PC-9 (cell line): ENCODE results near the gene STRN3.

Experiments
- CTCF ChIP-seq: fragments of 200-600 bp; sonication (generic); conservative IDR thresholded peaks from 2 replicates; pipeline ENCODE4 v1.6.1; 2017; ENCODE audit warnings: mixed run types, antibody characterized with exemption, mild to moderate bottlenecking, moderate library complexity
- EZH2 ChIP-seq: fragments of 200-600 bp; sonication (generic); IDR thresholded peaks from 2 replicates; pipeline ENCODE4 v1.8.0; 2017; ENCODE audit warnings: antibody characterized with exemption, low read depth

DNA sequence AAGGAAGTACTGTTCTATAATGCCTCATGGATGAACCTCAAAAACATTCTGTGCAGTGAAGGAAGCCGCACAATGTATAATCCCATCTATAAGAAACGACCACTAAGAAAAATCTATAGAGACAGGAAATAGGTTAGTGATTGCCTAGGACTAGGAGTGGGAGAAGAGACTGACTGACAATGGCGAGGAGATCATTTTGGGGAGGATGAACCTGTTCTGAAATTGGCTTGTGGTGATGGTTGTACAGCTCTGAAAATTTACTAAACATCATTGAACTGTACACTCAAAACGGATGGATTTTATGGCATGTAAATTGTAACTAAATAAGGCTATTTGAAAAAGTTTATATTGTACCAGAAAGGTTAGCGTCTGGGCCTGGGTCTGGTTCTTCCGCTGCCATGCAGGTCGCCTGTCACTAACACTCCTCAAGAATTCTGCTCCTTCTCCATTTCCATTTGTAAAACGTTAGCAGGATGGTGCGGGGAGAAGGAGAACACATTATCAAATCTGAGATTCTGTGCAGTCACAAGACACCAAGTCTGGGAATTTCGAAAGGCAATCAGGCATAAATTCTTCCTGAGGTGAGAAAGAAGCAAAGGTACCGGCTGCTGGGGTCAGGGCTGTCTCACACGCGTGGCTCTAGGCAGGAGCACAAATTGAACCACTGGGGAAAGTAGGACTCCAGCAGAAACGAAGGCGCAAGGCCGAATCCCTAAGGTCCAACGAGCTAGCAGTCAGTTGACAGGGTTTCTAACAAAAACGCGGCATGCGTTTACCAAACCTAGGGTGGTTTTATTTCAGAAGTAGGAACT lies 152.7 kb downstream of the STRN3 start:
- TF ChIP-seq CTCF (no peak), EZH2 (no peak)
